CD8-positive, alpha-beta memory T cell (primary cell): ENCODE data around the gene GPSM1. TPM values are rescaled to one million over a fixed set of nuclear protein-coding genes. Genes with fewer than 3 reads are reported as not detected.
A peak's percentile ranks its signal among the peaks of the same experiment; 100 is the strongest.

Source experiments
- CTCF ChIA-PET: fragments of 350-600 bp; sonication (Branson Sonifier 250); formaldehyde crosslinking; loops from one replicate; lab custom pipeline; 2021; ENCODE audit warnings: antibody characterized with exemption; lab: Charles Lee
- POLR2A ChIA-PET: fragments of 350-600 bp; sonication (Branson Sonifier 250); formaldehyde crosslinking; loops from one replicate; lab custom pipeline; 2021; ENCODE audit warnings: antibody characterized with exemption; lab: Charles Lee
- DNase-seq, 5 donors: peaks; one replicate each; pipeline versions ENCODE4 v3.0.0 to v3.0.0-alpha.2; 2020 to 2022; ENCODE audit warnings: mixed read lengths in 1 of 5
- H3K27ac ChIP-seq: one replicate; pipeline ENCODE4 v1.7.0; 2013; ENCODE audit warnings: low read depth, mild to moderate bottlenecking, low read length, moderate library complexity
- H3K27me3 ChIP-seq: 2 replicates; pipeline ENCODE4 v1.7.0; 2013; ENCODE audit warnings: low read length, mild to moderate bottlenecking; ENCODE audit not compliant: insufficient read depth, poor library complexity, severe bottlenecking
- H3K36me3 ChIP-seq: 2 replicates; pipeline ENCODE4 v1.7.0; 2013; ENCODE audit warnings: mild to moderate bottlenecking, low read length, moderate library complexity; ENCODE audit not compliant: insufficient read depth
- H3K4me1 ChIP-seq: 2 replicates; pipeline ENCODE4 v1.7.0; 2013; ENCODE audit warnings: mild to moderate bottlenecking, low read length, moderate library complexity; ENCODE audit not compliant: insufficient read depth
- H3K4me3 ChIP-seq: 2 replicates; pipeline ENCODE4 v1.7.0; 2013; ENCODE audit warnings: mild to moderate bottlenecking, low read length
- H3K9me3 ChIP-seq: 2 replicates; pipeline ENCODE4 v1.7.0; 2013; ENCODE audit warnings: mild to moderate bottlenecking, low read length
- H3K27ac Mint-ChIP-seq, 8 donors: one replicate each; pipeline ENCODE4 v1.8.0; 2020 to 2021; ENCODE audit warnings: mixed read lengths in 8 of 8, mild to moderate bottlenecking in 6 of 8, inconsistent platforms in 3 of 8, moderate library complexity in 3 of 8
- H3K27me3 Mint-ChIP-seq, 2 donors: one replicate each; pipeline ENCODE4 v1.8.0; 2020 to 2021; ENCODE audit warnings: mixed read lengths in 2 of 2, mild to moderate bottlenecking in 1 of 2, moderate library complexity in 1 of 2
- H3K36me3 Mint-ChIP-seq, 3 donors: one replicate each; pipeline ENCODE4 v1.8.0; 2020 to 2021; ENCODE audit warnings: mixed read lengths in 3 of 3, inconsistent platforms in 1 of 3, mild to moderate bottlenecking in 1 of 3
- H3K4me1 Mint-ChIP-seq, 3 donors: one replicate each; pipeline ENCODE4 v1.8.0; 2020 to 2021; ENCODE audit warnings: mixed read lengths in 3 of 3, inconsistent platforms in 1 of 3, mild to moderate bottlenecking in 1 of 3
- H3K4me3 Mint-ChIP-seq, 7 donors: one replicate each; pipeline ENCODE4 v1.8.0; 2020 to 2021; ENCODE audit warnings: mixed read lengths in 7 of 7, mild to moderate bottlenecking in 6 of 7, moderate library complexity in 4 of 7, inconsistent platforms in 2 of 7
- H3K9me3 Mint-ChIP-seq, 5 donors: one replicate each; pipeline ENCODE4 v1.8.0; 2020 to 2022; ENCODE audit warnings: mixed read lengths in 5 of 5, mild to moderate bottlenecking in 3 of 5, moderate library complexity in 2 of 5, inconsistent platforms in 1 of 5
- polyA plus RNA-seq: library from polyadenylated mRNA; unstranded; fragments of 300-500 nt; fragmentation: Illumina TruSeq; gene quantifications from one replicate; pipeline ENCODE4 v1.2.3, GENCODE V29; 2021
- total RNA-seq, 2 experiments: library from RNA; stranded (reverse); gene quantifications; one replicate each; pipeline ENCODE4 v1.2.3, GENCODE V29; 2021

GPSM1 gene
- total and polyA plus RNA-seq, 3 experiments from 2014 or later: 1.7 to 7.5 (median 6.8) TPM

GRCh38 chr9:136341769-136342168, 14.4 kb downstream of the GPSM1 start:
- H3K27me3 Mint-ChIP-seq: no peaks in the 10 kb centered on the region
- H3K9me3 ChIP-seq: no peaks in the 10 kb centered on the region
- no peak overlapping the region for H3K4me3 ChIP-seq
- ChIA-PET POLR2A (no interaction called here), CTCF (no interaction called here)
- H3K4me1 ChIP-seq: no peaks in the 10 kb centered on the region
- H3K27me3 ChIP-seq: no peaks in the 10 kb centered on the region
- H3K4me1 Mint-ChIP-seq: peaks cover 0 to 3% (median 0%) of the 10 kb centered on the region in 3 donors
- no peak overlapping the region for H3K4me3 Mint-ChIP-seq
- no peaks in the 10 kb centered on the region for H3K9me3 Mint-ChIP-seq
- H3K27ac ChIP-seq: no peak overlapping the region
- H3K36me3 ChIP-seq: no peaks in the 10 kb centered on the region
- peak overlapping the region in 1 of 8 donors; percentile 24 for H3K27ac Mint-ChIP-seq
- no peaks in the 10 kb centered on the region for H3K36me3 Mint-ChIP-seq
- DNase-seq: no peak

GRCh38 chr9:136342181-136343120, 15.1 kb downstream of the GPSM1 start:
- no peaks in the 10 kb centered on the region for H3K36me3 ChIP-seq
- peaks cover 0 to 3% (median 0%) of the 10 kb centered on the region in 3 donors for H3K4me1 Mint-ChIP-seq
- no peak overlapping the region for H3K4me3 Mint-ChIP-seq

GRCh38 chr9:136343121-136343883, 16.0 kb downstream of the GPSM1 start:
- H3K27me3 ChIP-seq: no peaks in the 10 kb centered on the region
- peak overlapping the region; percentile 51 for H3K27ac ChIP-seq
- Mint-ChIP-seq H3K27me3 (no peaks in the 10 kb centered on the region), H3K36me3 (no peaks in the 10 kb centered on the region), H3K9me3 (no peaks in the 10 kb centered on the region), H3K4me1 (peaks cover 0 to 3% (median 0%) of the 10 kb centered on the region in 3 donors), H3K4me3 (no peak overlapping the region), H3K27ac (no peak overlapping the region)
- no peaks in the 10 kb centered on the region for H3K36me3 ChIP-seq
- no peaks in the 10 kb centered on the region for H3K4me1 ChIP-seq
- CTCF ChIA-PET: no interaction called here
- DNase-seq: no peak
- no peak overlapping the region for H3K4me3 ChIP-seq
- POLR2A ChIA-PET: no interaction called here
- no peaks in the 10 kb centered on the region for H3K9me3 ChIP-seq

More at GRCh38 chr9:136342181-136343120, 15.1 kb downstream of the GPSM1 start:
- no peak overlapping the region for H3K4me3 ChIP-seq
- H3K9me3 ChIP-seq: no peaks in the 10 kb centered on the region
- no peak overlapping the region for H3K27ac Mint-ChIP-seq
- ChIA-PET POLR2A (no interaction called here), CTCF (no interaction called here)
- no peaks in the 10 kb centered on the region for H3K27me3 Mint-ChIP-seq
- peak overlapping the region; percentile 51 for H3K27ac ChIP-seq
- peak; percentile 31 to 67 (median 36) for DNase-seq
- H3K36me3 Mint-ChIP-seq: no peaks in the 10 kb centered on the region
- H3K9me3 Mint-ChIP-seq: no peaks in the 10 kb centered on the region
- no peaks in the 10 kb centered on the region for H3K27me3 ChIP-seq
- no peaks in the 10 kb centered on the region for H3K4me1 ChIP-seq

- Mint-ChIP-seq H3K4me1 (peaks cover 0 to 3% (median 0%) of the 10 kb centered on the region in 3 donors), H3K27me3 (no peaks in the 10 kb centered on the region), H3K4me3 (no peak overlapping the region), H3K9me3 (no peaks in the 10 kb centered on the region), H3K36me3 (no peaks in the 10 kb centered on the region), H3K27ac (no peak overlapping the region)
- no peaks in the 10 kb centered on the region for H3K9me3 ChIP-seq
- POLR2A ChIA-PET: no interaction called here
- H3K4me1 ChIP-seq: no peaks in the 10 kb centered on the region
- DNase-seq: no peak
- H3K27me3 ChIP-seq: no peaks in the 10 kb centered on the region
- H3K36me3 ChIP-seq: no peaks in the 10 kb centered on the region
- no peak overlapping the region for H3K4me3 ChIP-seq
- CTCF ChIA-PET: no interaction called here
- no peak overlapping the region for H3K27ac ChIP-seq
These were observed 16.5 kb downstream of the GPSM1 start for GRCh38 chr9:136343884-136344269.

- ChIA-PET POLR2A (no interaction called here), CTCF (interaction anchor here (0.7 kb wide), 1 partner anchor 12 kb away, joined by 3 read pairs; no protein-coding TSS in a partner anchor)
- H3K9me3 ChIP-seq: no peaks in the 10 kb centered on the region
- H3K27me3 ChIP-seq: no peaks in the 10 kb centered on the region
- Mint-ChIP-seq H3K27ac (peak overlapping the region in 1 of 8 donors; percentile 36), H3K27me3 (no peaks in the 10 kb centered on the region), H3K4me1 (peaks cover 0 to 3% (median 0%) of the 10 kb centered on the region in 3 donors), H3K36me3 (no peaks in the 10 kb centered on the region), H3K9me3 (no peaks in the 10 kb centered on the region), H3K4me3 (no peak overlapping the region)
- no peaks in the 10 kb centered on the region for H3K4me1 ChIP-seq
- H3K27ac ChIP-seq: no peak overlapping the region
- DNase-seq: no peak
- no peak overlapping the region for H3K4me3 ChIP-seq
- no peaks in the 10 kb centered on the region for H3K36me3 ChIP-seq
These were observed 17.4 kb downstream of the GPSM1 start for GRCh38 chr9:136344544-136345280.

- CTCF ChIA-PET: interaction anchor here (0.7 kb wide), 1 partner anchor 13 kb away, joined by 3 read pairs; no protein-coding TSS in a partner anchor
- no peak overlapping the region for H3K4me3 Mint-ChIP-seq
- Histone ChIP-seq H3K9me3 (no peaks in the 10 kb centered on the region), H3K4me3 (no peak overlapping the region), H3K4me1 (no peaks in the 10 kb centered on the region), H3K27me3 (no peaks in the 10 kb centered on the region), H3K27ac (no peak overlapping the region), H3K36me3 (no peaks in the 10 kb centered on the region)
- H3K27ac Mint-ChIP-seq: no peak overlapping the region
- POLR2A ChIA-PET: no interaction called here
- H3K27me3 Mint-ChIP-seq: no peaks in the 10 kb centered on the region
- peaks cover 0 to 3% (median 0%) of the 10 kb centered on the region in 3 donors for H3K4me1 Mint-ChIP-seq
- H3K9me3 Mint-ChIP-seq: no peaks in the 10 kb centered on the region
- no peak for DNase-seq
- no peaks in the 10 kb centered on the region for H3K36me3 Mint-ChIP-seq
These were observed 18.2 kb downstream of the GPSM1 start for GRCh38 chr9:136345281-136346156.

- no peaks in the 10 kb centered on the region for H3K36me3 Mint-ChIP-seq
- ChIA-PET CTCF (no interaction called here), POLR2A (no interaction called here)
- no peaks in the 10 kb centered on the region for H3K27me3 Mint-ChIP-seq
- no peak overlapping the region for H3K4me3 Mint-ChIP-seq
- Histone ChIP-seq H3K9me3 (no peaks in the 10 kb centered on the region), H3K4me3 (no peak overlapping the region), H3K27me3 (no peaks in the 10 kb centered on the region), H3K27ac (no peak overlapping the region), H3K36me3 (no peaks in the 10 kb centered on the region), H3K4me1 (no peaks in the 10 kb centered on the region)
- no peaks in the 10 kb centered on the region for H3K9me3 Mint-ChIP-seq
- peaks cover 0 to 3% (median 0%) of the 10 kb centered on the region in 3 donors for H3K4me1 Mint-ChIP-seq
- no peak overlapping the region for H3K27ac Mint-ChIP-seq
- DNase-seq: no peak
These were observed 18.8 kb downstream of the GPSM1 start for GRCh38 chr9:136346157-136346481.
